GM18499 (cell line): ENCODE results near the gene CDCP1.

Experiments
- ATAC-seq: cut with Tn5 transposase; IDR thresholded peaks from one replicate; pipeline ENCODE4 v1.9.1; 2021; ENCODE audit warnings: moderate number of reproducible peaks; ENCODE audit not compliant: insufficient read depth, unreplicated experiment

The CDCP1 gene

GRCh38 chr3:45033791-45034190 lies 112.4 kb downstream of the CDCP1 start:
- ATAC-seq = no peak
